Body of pancreas (tissue), 4 donors: ENCODE data around the gene DOK5. TPM values are rescaled to one million over a fixed set of nuclear protein-coding genes. Genes with fewer than 3 reads are reported as not detected.

Experiments used
- ATAC-seq: fragments of 150-250 bp; one replicate; pipeline ENCODE4 v1.9.1; 2016
- DNase-seq, 4 donors: peaks; one replicate each; pipeline ENCODE4 v3.0.0-alpha.2; 2019
- H3K27ac ChIP-seq, 4 donors: fragments of 200-600 bp; sonication (generic); 1 replicate in 3 of 4; 2 replicates in 1 of 4; pipeline versions ENCODE4 v1.5.1 to v1.6.1; 2016 to 2019; ENCODE audit warnings: mild to moderate bottlenecking in 1 of 4, mixed read lengths in 1 of 4, moderate library complexity in 1 of 4
- H3K27me3 ChIP-seq, 2 donors: fragments of 200-600 bp; sonication (generic); one replicate each; pipeline ENCODE4 v1.6.0; 2016; ENCODE audit warnings: mild to moderate bottlenecking in 1 of 2
- H3K36me3 ChIP-seq, 2 donors: fragments of 200-600 bp; sonication (generic); replicated peaks in 1 of 2; 2 replicates each; pipeline ENCODE4 v1.5.1; 2016; ENCODE audit warnings: low read depth in 2 of 2; ENCODE audit not compliant: insufficient read depth in 1 of 2
- H3K4me1 ChIP-seq: fragments of 200-600 bp; sonication (generic); one replicate; pipeline ENCODE4 v1.6.0; 2016
- H3K4me3 ChIP-seq, 2 donors: fragments of 200-600 bp; sonication (generic); 1 replicate in 1 of 2; 2 replicates in 1 of 2; pipeline ENCODE4 v1.5.1; 2016 to 2019
- H3K9me3 ChIP-seq, 3 donors: fragments of 200-600 bp; sonication (generic); 1 replicate in 2 of 3; 2 replicates in 1 of 3; pipeline ENCODE4 v1.5.1; 2016
- CTCF ChIP-seq, 7 experiments: fragments of 450-650 bp in 4 of 7; fragments of 200-600 bp in 3 of 7; sonication (generic) in 3 of 7; IDR thresholded peaks; one replicate each; pipeline ENCODE4 v1.5.1; 2016 to 2019; ENCODE audit warnings: antibody characterized with exemption in 7 of 7
- POLR2A ChIP-seq, 3 donors: fragments of 450-650 bp; IDR thresholded peaks; one replicate each; pipeline ENCODE4 v1.6.1; 2016; ENCODE audit warnings: antibody characterized with exemption in 3 of 3, mild to moderate bottlenecking in 2 of 3
- WGBS, 2 donors: methylation state at CpG; one replicate each; pipeline ENCODE4 v1.1.5; 2017; 5-methylcytosine and 5-hydroxymethylcytosine counted together
- intact Hi-C: fragments of 100-400 bp; cut with DNase I; formaldehyde crosslinking; loops from one replicate; pipeline ENCODE4 v1.15.1; 2023
- total RNA-seq, 2 donors: library from RNA; depleted of rRNA; stranded (reverse); fragments of >200 nt; gene quantifications; one replicate each; pipeline ENCODE4 v1.1.0, GENCODE V29; 2016

Gene DOK5
- total RNA-seq, 2 donors from 2014 or later, result 1.3 TPM; not detected in 1

GRCh38 chr20:54532573-54532972 is 57.2 kb downstream of the DOK5 start:
- Histone ChIP-seq H3K27me3 (no peaks in the 10 kb centered on the region), H3K4me1 (no peaks in the 10 kb centered on the region), H3K27ac (no peak overlapping the region), H3K4me3 (no peak overlapping the region), H3K36me3 (no peaks in the 10 kb centered on the region), H3K9me3 (no peaks in the 10 kb centered on the region)
- TF ChIP-seq CTCF (IDR thresholded peaks at IDR 0.05) (no peak), POLR2A (IDR thresholded peaks at IDR 0.05) (no peak)
- ATAC-seq (no peak), DNase-seq (no peak)
- WGBS, 2 donors, result 81 to 88% methylated on average over 3 of the region's 3 CpGs
- intact Hi-C loops, result no loop called here

DNA sequence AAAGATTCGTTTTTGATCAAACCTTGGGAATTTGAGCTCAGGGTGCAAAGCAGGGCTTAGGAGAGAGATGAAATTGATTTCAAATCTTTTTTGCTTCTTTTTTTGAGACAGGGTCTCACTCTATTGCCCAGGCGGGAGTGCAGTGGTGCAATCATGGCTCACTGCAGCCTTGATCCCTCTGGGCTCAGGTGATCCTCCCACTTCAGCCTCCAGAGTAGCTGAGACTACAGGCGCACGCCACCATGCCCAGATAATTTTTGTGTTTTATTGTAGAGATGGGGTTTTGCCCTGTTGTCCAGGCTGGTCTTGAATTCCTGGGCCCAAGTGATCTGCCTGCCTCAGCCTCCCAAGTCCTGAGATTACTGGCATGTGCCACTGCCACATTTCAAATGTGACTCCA is 58.7 kb downstream of the DOK5 start:
- ATAC-seq, result no peak
- Histone ChIP-seq H3K27me3 (no peaks in the 10 kb centered on the region), H3K4me1 (no peaks in the 10 kb centered on the region), H3K9me3 (no peaks in the 10 kb centered on the region), H3K4me3 (no peak overlapping the region), H3K27ac (no peak overlapping the region), H3K36me3 (no peaks in the 10 kb centered on the region)
- intact Hi-C loops, result no loop called here
- no peak for DNase-seq
- TF ChIP-seq POLR2A (IDR thresholded peaks at IDR 0.05) (no peak), CTCF (IDR thresholded peaks at IDR 0.05) (no peak)
- 83 to 89% methylated on average over 4 of the region's 4 CpGs for WGBS, 2 donors

DNA sequence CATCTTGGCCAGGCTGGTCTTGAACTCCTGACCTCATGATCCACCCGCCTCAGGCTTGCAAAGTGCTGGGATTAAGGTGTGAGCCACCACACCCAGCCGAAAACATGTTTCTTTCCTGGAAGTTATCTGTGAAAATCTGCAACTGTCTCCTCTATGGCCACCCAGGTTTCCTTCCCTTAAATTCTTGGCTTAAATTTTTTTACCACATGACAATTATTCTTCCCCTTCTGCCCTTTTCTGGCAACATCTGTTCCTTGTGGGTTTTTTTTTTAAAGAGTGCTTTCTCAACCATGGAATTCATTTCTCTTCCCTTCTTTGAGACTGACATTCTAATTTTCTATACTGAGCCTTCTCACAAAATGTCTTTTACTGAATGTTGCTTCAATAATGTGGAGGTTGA is 59.6 kb downstream of the DOK5 start:
- intact Hi-C loops, result no loop called here
- WGBS, 2 donors, result 75 to 77% methylated on average over 2 of the region's 2 CpGs
- no peaks in the 10 kb centered on the region for H3K9me3 ChIP-seq
- DNase-seq (no peak), ATAC-seq (no peak)
- no peak overlapping the region for H3K27ac ChIP-seq
- H3K4me3 ChIP-seq, result no peak overlapping the region
- no peaks in the 10 kb centered on the region for H3K4me1 ChIP-seq
- H3K36me3 ChIP-seq, result no peaks in the 10 kb centered on the region
- H3K27me3 ChIP-seq, result no peaks in the 10 kb centered on the region
- no peak for TF ChIP-seq POLR2A (IDR thresholded peaks at IDR 0.05)
- no peak for TF ChIP-seq CTCF (IDR thresholded peaks at IDR 0.05)

- H3K4me3 ChIP-seq, result no peak overlapping the region
- DNase-seq, result no peak
Observed at GRCh38 chr20:54535746-54536145, 60.4 kb downstream of the DOK5 start.

More at GRCh38 chr20:54535746-54536145, 60.4 kb downstream of the DOK5 start:
- Histone ChIP-seq H3K4me1 (no peaks in the 10 kb centered on the region), H3K27me3 (no peaks in the 10 kb centered on the region), H3K36me3 (no peaks in the 10 kb centered on the region), H3K9me3 (no peaks in the 10 kb centered on the region), H3K27ac (no peak overlapping the region)
- no peak for ATAC-seq
- TF ChIP-seq CTCF (IDR thresholded peaks at IDR 0.05), result no peak
- TF ChIP-seq POLR2A (IDR thresholded peaks at IDR 0.05), result no peak
- intact Hi-C loops, result no loop called here
